ENCODE data around the gene UBAC1. TPM values are rescaled to one million over a fixed set of nuclear protein-coding genes. Genes with fewer than 3 reads are reported as not detected.

Gene UBAC1
- total RNA-seq, 1 donor from 2014 or later: 51.9 TPM

- H3K4me3 Mint-ChIP-seq: peak overlapping the region; percentile 77
- H3K27me3 Mint-ChIP-seq (ENCODE audit: low read depth): peaks cover 12% of the 10 kb centered on the region
- no peaks in the 10 kb centered on the region for H3K36me3 Mint-ChIP-seq (ENCODE audit: low read depth)
- DNase-seq (ENCODE audit: low read depth, low spot score): no peak
- TF ChIP-seq, protein P1, sequence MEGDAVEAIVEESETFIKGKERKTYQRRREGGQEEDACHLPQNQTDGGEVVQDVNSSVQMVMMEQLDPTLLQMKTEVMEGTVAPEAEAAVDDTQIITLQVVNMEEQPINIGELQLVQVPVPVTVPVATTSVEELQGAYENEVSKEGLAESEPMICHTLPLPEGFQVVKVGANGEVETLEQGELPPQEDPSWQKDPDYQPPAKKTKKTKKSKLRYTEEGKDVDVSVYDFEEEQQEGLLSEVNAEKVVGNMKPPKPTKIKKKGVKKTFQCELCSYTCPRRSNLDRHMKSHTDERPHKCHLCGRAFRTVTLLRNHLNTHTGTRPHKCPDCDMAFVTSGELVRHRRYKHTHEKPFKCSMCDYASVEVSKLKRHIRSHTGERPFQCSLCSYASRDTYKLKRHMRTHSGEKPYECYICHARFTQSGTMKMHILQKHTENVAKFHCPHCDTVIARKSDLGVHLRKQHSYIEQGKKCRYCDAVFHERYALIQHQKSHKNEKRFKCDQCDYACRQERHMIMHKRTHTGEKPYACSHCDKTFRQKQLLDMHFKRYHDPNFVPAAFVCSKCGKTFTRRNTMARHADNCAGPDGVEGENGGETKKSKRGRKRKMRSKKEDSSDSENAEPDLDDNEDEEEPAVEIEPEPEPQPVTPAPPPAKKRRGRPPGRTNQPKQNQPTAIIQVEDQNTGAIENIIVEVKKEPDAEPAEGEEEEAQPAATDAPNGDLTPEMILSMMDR (conservative IDR thresholded peaks at IDR 0.05): no peak
- peaks cover 29% of the 10 kb centered on the region for H3K4me1 Mint-ChIP-seq
- no peak overlapping the region for H3K27ac Mint-ChIP-seq (ENCODE audit: unreplicated experiment)
- H3K9me3 Mint-ChIP-seq: no peaks in the 10 kb centered on the region
Observed at GRCh38 chr9:135962696-135963307, 1.6 kb upstream of the UBAC1 start.

GRCh38 chr9:135961811-135962695, 880 bp upstream of the UBAC1 start:
- peaks cover 24% of the 10 kb centered on the region for H3K4me1 Mint-ChIP-seq
- H3K36me3 Mint-ChIP-seq (ENCODE audit: low read depth): no peaks in the 10 kb centered on the region
- H3K4me3 Mint-ChIP-seq: peak overlapping the region; percentile 77
- H3K27me3 Mint-ChIP-seq (ENCODE audit: low read depth): peaks cover 7% of the 10 kb centered on the region
- H3K27ac Mint-ChIP-seq (ENCODE audit: unreplicated experiment): no peak overlapping the region
- TF ChIP-seq, protein P1 (conservative IDR thresholded peaks at IDR 0.05): no peak
- no peak for DNase-seq (ENCODE audit: low read depth, low spot score)
- H3K9me3 Mint-ChIP-seq: no peaks in the 10 kb centered on the region

- DNase-seq (ENCODE audit: low read depth, low spot score): peak; percentile 26
- Mint-ChIP-seq H3K27ac (ENCODE audit: unreplicated experiment) (no peak overlapping the region), H3K27me3 (ENCODE audit: low read depth) (peaks cover 7% of the 10 kb centered on the region), H3K9me3 (no peaks in the 10 kb centered on the region), H3K4me1 (peaks cover 24% of the 10 kb centered on the region), H3K36me3 (ENCODE audit: low read depth) (no peaks in the 10 kb centered on the region), H3K4me3 (peak overlapping the region; percentile 85)
- TF ChIP-seq, protein P1 (conservative IDR thresholded peaks at IDR 0.05): no peak
Observed at GRCh38 chr9:135960411-135961276, 529 bp downstream of the UBAC1 start.

DNA sequence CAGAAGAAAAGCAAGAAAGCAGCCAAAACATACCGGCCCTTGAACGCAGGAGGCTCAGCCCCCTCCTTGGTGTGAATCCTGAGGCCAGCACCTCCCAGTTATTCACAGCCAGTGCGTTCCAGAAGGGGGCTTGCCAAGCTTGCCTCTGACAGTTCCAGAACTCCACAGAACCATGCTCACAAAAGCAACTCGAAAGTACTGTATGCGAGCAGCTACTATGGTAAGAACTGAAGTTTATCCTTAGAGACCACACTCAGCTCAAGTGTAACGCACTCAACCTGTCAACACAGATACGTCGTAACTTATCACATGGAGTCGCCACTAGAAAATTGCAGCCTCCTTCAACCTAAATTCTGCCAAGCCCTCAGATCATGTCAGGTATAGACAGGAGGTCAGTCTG, 1.4 kb downstream of the UBAC1 start:
- Mint-ChIP-seq H3K4me1 (peaks cover 24% of the 10 kb centered on the region), H3K27me3 (ENCODE audit: low read depth) (peaks cover 7% of the 10 kb centered on the region), H3K9me3 (no peaks in the 10 kb centered on the region), H3K27ac (ENCODE audit: unreplicated experiment) (no peak overlapping the region), H3K4me3 (peak overlapping the region; percentile 85), H3K36me3 (ENCODE audit: low read depth) (no peaks in the 10 kb centered on the region)
- DNase-seq (ENCODE audit: low read depth, low spot score): no peak
- TF ChIP-seq, protein P1 (conservative IDR thresholded peaks at IDR 0.05): no peak

DNA sequence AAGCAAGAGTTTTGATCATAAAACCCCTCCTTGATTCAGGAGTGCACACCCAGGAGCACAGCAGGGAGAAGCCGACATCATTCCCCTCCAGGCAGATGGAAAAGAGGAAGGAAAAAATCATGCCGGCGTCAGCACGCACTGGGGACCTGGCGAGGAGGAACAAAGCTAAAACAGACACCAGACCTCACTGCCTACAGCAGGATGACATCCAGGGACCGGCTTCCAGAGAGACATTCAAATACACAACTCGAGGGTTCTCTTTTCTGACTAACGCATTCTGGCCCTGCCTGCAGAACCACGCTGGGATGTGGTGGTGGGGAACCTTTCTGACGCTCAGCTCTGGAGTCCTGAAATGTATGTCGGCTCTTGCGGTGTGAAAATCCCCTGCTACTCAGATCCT, 2.7 kb downstream of the UBAC1 start:
- TF ChIP-seq, protein P1 (conservative IDR thresholded peaks at IDR 0.05): no peak
- H3K4me3 Mint-ChIP-seq: peak overlapping the region; percentile 85
- H3K27me3 Mint-ChIP-seq (ENCODE audit: low read depth): peaks cover 7% of the 10 kb centered on the region

More for the DNA sequence above, 2.7 kb downstream of the UBAC1 start:
- H3K4me1 Mint-ChIP-seq: peaks cover 24% of the 10 kb centered on the region
- H3K27ac Mint-ChIP-seq (ENCODE audit: unreplicated experiment): no peak overlapping the region
- no peak for DNase-seq (ENCODE audit: low read depth, low spot score)
- peaks cover 2% of the 10 kb centered on the region for H3K36me3 Mint-ChIP-seq (ENCODE audit: low read depth)
- H3K9me3 Mint-ChIP-seq: no peaks in the 10 kb centered on the region

Data from neural crest cell (in vitro differentiated cells).